ENCODE data around the gene PCDHA2. TPM values are rescaled to one million over a fixed set of nuclear protein-coding genes. Genes with fewer than 3 reads are reported as not detected.
"Not testable (repeated sequence)": the region's sequence is repeated elsewhere in the genome, so short reads cannot be mapped to it uniquely, and the experiment has no call there.

PCDHA2 gene
- total and polyA plus RNA-seq, 9 of the 15 experiments (the other 6 are each of a cell fraction or from before 2014, with no cell fraction given), result not detected

DNA sequence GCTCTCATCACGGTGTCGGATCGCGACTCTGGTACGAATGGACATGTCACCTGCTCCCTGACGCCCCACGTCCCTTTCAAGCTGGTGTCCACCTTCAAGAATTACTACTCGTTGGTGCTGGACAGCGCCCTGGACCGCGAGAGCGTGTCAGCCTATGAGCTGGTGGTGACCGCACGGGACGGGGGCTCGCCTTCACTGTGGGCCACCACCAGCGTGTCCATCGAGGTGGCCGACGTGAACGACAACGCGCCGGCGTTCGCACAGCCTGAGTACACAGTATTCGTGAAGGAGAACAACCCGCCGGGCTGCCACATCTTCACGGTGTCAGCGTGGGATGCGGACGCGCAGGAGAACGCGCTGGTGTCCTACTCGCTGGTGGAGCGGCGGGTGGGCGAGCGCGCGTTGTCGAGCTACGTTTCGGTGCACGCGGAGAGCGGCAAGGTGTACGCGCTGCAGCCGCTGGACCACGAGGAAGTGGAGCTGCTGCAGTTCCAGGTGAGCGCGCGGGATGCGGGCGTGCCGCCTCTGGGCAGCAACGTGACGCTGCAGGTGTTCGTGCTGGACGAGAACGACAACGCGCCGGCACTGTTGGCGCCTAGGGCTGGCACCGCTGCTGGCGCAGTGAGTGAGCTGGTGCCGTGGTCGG, 1.5 kb downstream of the PCDHA2 start:
- POLR2A ChIA-PET; H4K20me1 ChIP-seq (replicated peaks; ENCODE audit: control insufficient read depth, insufficient read depth, low read length); H3K9me3 ChIP-seq (replicated peaks; ENCODE audit: control insufficient read depth, insufficient read depth, low read depth, low read length); H3K27ac ChIP-seq (ENCODE audit: extremely low read depth, low read depth, low read length); H3K79me2 ChIP-seq (ENCODE audit: control insufficient read depth, insufficient read depth, low read length); H3K9me1 ChIP-seq (ENCODE audit: control insufficient read depth, insufficient read depth, low read length); intact Hi-C loops (cut with micrococcal nuclease); H3K4me3 ChIP-seq; H3K4me2 ChIP-seq (ENCODE audit: insufficient read depth, low read length); ATAC-seq; in situ Hi-C loops (cut with MboI); H3K4me1 ChIP-seq (replicated peaks in 1 of 2; ENCODE audit: control insufficient read depth in 2 of 2, insufficient read depth in 2 of 2, low read length in 2 of 2); H3K27me3 ChIP-seq (ENCODE audit: control insufficient read depth in 2 of 2, insufficient read depth in 2 of 2, low read length in 2 of 2); DNase-seq (ENCODE audit: extremely low read depth in 1 of 4, low spot score in 3 of 4); H3K9ac ChIP-seq (ENCODE audit: insufficient read depth in 1 of 2, low read depth in 2 of 2, low read length in 2 of 2); CTCF ChIA-PET (ENCODE audit: low intra/inter-chr PET ratio); H2AFZ ChIP-seq (ENCODE audit: low read depth, low read length); BruUV-seq (replicated peaks); H3K36me3 ChIP-seq (ENCODE audit: control insufficient read depth, insufficient read depth, low read length); FAIRE-seq: not testable (repeated sequence)
- WGBS (ENCODE audit: insufficient coverage, low coverage, missing lambda C conversion rate), result 23% methylated on average over 58 of the region's 72 CpGs

DNA sequence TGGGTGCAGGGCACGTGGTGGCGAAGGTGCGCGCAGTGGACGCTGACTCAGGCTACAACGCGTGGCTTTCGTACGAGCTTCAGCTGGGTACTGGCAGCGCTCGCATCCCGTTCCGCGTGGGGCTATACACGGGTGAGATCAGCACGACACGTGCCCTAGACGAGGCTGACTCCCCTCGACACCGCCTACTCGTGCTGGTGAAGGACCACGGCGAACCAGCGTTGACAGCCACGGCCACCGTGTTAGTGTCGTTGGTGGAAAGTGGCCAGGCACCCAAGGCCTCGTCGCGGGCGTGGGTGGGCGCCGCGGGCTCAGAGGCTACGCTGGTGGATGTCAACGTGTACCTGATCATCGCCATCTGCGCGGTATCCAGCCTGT, 2.1 kb downstream of the PCDHA2 start:
- H3K27ac ChIP-seq (ENCODE audit: extremely low read depth, low read depth, low read length), result no peak overlapping the region
- no peak overlapping the region for H2AFZ ChIP-seq (ENCODE audit: low read depth, low read length)
- TF ChIP-seq, protein P1, sequence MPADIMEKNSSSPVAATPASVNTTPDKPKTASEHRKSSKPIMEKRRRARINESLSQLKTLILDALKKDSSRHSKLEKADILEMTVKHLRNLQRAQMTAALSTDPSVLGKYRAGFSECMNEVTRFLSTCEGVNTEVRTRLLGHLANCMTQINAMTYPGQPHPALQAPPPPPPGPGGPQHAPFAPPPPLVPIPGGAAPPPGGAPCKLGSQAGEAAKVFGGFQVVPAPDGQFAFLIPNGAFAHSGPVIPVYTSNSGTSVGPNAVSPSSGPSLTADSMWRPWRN (IDR thresholded peaks at IDR 0.05; ENCODE audit: low read depth), result no peak
- TF ChIP-seq EP400 (IDR thresholded peaks at IDR 0.05), result no peak
- no peak for TF ChIP-seq NELFE (IDR thresholded peaks at IDR 0.05; ENCODE audit: insufficient read depth, insufficient read length)
- no TSS peak for BruUV-seq (replicated peaks)
- ChIA-PET CTCF (ENCODE audit: low intra/inter-chr PET ratio) (no interaction called here), POLR2A (no interaction called here)
- no peak overlapping the region for H3K4me2 ChIP-seq (ENCODE audit: insufficient read depth, low read length)
- H3K9me3 ChIP-seq (replicated peaks; ENCODE audit: control insufficient read depth, insufficient read depth, low read depth, low read length), result no peaks in the 10 kb centered on the region
- no peaks in the 10 kb centered on the region for H3K79me2 ChIP-seq (ENCODE audit: control insufficient read depth, insufficient read depth, low read length)
- ATAC-seq (no peak), DNase-seq (ENCODE audit: extremely low read depth in 1 of 4, low spot score in 3 of 4) (no peak), FAIRE-seq (no peak)
- in situ Hi-C loops (cut with MboI), result no loop called here
- 32% methylated on average over 31 of the region's 39 CpGs for WGBS (ENCODE audit: insufficient coverage, low coverage, missing lambda C conversion rate)
- H3K9me1 ChIP-seq (ENCODE audit: control insufficient read depth, insufficient read depth, low read length), result no peaks in the 10 kb centered on the region
- H3K36me3 ChIP-seq (ENCODE audit: control insufficient read depth, insufficient read depth, low read length), result no peaks in the 10 kb centered on the region
- H3K4me1 ChIP-seq (replicated peaks in 1 of 2; ENCODE audit: control insufficient read depth in 2 of 2, insufficient read depth in 2 of 2, low read length in 2 of 2), result no peaks in the 10 kb centered on the region; a peak in 1 of 5 replicates
- no peak overlapping the region for H3K9ac ChIP-seq (ENCODE audit: insufficient read depth in 1 of 2, low read depth in 2 of 2, low read length in 2 of 2)
- H3K4me3 ChIP-seq, result no peak overlapping the region
- intact Hi-C loops (cut with micrococcal nuclease), result no loop called here
- no peaks in the 10 kb centered on the region for H4K20me1 ChIP-seq (replicated peaks; ENCODE audit: control insufficient read depth, insufficient read depth, low read length)
- no peaks in the 10 kb centered on the region for H3K27me3 ChIP-seq (ENCODE audit: control insufficient read depth in 2 of 2, insufficient read depth in 2 of 2, low read length in 2 of 2)

All from K562 (cell line).